ENCODE measurements around the gene PKNOX2.

DNA sequence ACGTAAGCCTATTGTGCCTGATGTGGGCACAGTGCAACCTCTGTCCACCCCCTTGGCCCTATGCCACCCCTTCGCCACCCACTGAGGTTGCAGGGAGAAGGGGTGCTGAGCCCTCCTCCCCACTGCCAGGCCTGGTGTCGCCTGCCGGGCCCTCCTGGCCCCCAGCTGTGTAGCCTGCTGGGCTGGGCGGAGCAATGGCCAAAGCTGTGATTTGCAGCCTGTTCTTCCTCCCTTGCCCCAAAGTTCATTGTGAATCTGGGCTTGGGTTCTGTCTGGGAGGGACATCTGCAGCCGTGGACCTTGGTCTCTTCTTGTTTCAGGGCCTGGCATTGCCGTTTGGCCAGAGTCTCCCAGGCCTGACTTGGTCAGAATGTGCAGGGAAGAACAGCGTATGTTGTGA is 121.9 kb downstream of the PKNOX2 start:
- TF ChIP-seq, protein P1, sequence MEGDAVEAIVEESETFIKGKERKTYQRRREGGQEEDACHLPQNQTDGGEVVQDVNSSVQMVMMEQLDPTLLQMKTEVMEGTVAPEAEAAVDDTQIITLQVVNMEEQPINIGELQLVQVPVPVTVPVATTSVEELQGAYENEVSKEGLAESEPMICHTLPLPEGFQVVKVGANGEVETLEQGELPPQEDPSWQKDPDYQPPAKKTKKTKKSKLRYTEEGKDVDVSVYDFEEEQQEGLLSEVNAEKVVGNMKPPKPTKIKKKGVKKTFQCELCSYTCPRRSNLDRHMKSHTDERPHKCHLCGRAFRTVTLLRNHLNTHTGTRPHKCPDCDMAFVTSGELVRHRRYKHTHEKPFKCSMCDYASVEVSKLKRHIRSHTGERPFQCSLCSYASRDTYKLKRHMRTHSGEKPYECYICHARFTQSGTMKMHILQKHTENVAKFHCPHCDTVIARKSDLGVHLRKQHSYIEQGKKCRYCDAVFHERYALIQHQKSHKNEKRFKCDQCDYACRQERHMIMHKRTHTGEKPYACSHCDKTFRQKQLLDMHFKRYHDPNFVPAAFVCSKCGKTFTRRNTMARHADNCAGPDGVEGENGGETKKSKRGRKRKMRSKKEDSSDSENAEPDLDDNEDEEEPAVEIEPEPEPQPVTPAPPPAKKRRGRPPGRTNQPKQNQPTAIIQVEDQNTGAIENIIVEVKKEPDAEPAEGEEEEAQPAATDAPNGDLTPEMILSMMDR (conservative IDR thresholded peaks at IDR 0.05; ENCODE audit: low read length) = no peak
- TF ChIP-seq EZH2phosphoT487 (IDR thresholded peaks at IDR 0.05; ENCODE audit: borderline replicate concordance, low read depth, low read length) = no peak

Data from OCI-LY7 (cell line).